Endothelial cell of umbilical vein (primary cell): ENCODE data around the gene PLXNA1. TPM values are rescaled to one million over a fixed set of nuclear protein-coding genes. Genes with fewer than 3 reads are reported as not detected.

ENCODE experiments used
- BruUV-seq: library from RNA; stranded (reverse); fragments of 400-500 nt; replicated peaks from 2 replicates; lab custom pipeline; 2021; lab: Mats Ljungman, UMichigan
- CTCF ChIA-PET: fragments of 300-600, 350-600 bp; sonication (Branson Sonifier 250); formaldehyde crosslinking; loops from one replicate; lab custom pipeline; 2021; ENCODE audit warnings: antibody characterized with exemption, inconsistent platforms; lab: Charles Lee
- POLR2A ChIA-PET: fragments of 300-600, 350-600 bp; sonication (Branson Sonifier 250); formaldehyde crosslinking; loops from one replicate; lab custom pipeline; 2021; ENCODE audit warnings: antibody characterized with exemption, inconsistent platforms; lab: Charles Lee
- DNase-seq: peaks from one replicate; pipeline ENCODE4 v3.0.0-alpha.2; 2011; ENCODE audit warnings: low read depth, low spot score
- FAIRE-seq: peaks from 2 replicates; lab custom pipeline; 2011; peaks lifted over from hg19 to GRCh38; lab: Jason Lieb, UNC
- H2AFZ ChIP-seq: 2 replicates; pipeline ENCODE4 v1.6.0; 2012; ENCODE audit warnings: low read depth, low read length, control low read depth, inconsistent platforms
- H3K27ac ChIP-seq: 2 replicates; pipeline ENCODE4 v1.5.1; 2011; ENCODE audit warnings: low read depth, mild to moderate bottlenecking, control low read depth, low read length, moderate library complexity; ENCODE audit not compliant: insufficient read depth
- H3K27me3 ChIP-seq, 2 experiments: 2 replicates each; pipeline versions ENCODE4 v1.6.0 to v1.6.1; 2011; ENCODE audit warnings: low read length in 2 of 2, mixed read lengths in 1 of 2; ENCODE audit not compliant: control insufficient read depth in 2 of 2, insufficient read depth in 2 of 2
- H3K36me3 ChIP-seq, 2 experiments: 2 replicates in 1 of 2; 3 replicates in 1 of 2; pipeline ENCODE4 v1.5.1; 2011; ENCODE audit warnings: low read length in 2 of 2, mild to moderate bottlenecking in 1 of 2, moderate library complexity in 1 of 2; ENCODE audit not compliant: control insufficient read depth in 2 of 2, insufficient read depth in 2 of 2; ENCODE audit errors: extremely low read depth in 1 of 2
- H3K4me1 ChIP-seq: 3 replicates; pipeline ENCODE4 v1.5.1; 2011; ENCODE audit warnings: mild to moderate bottlenecking, low read length; ENCODE audit not compliant: control insufficient read depth, insufficient read depth; ENCODE audit errors: extremely low read depth
- H3K4me2 ChIP-seq: 2 replicates; pipeline ENCODE4 v1.6.1; 2011; ENCODE audit warnings: low read length, control low read depth, mixed read lengths; ENCODE audit not compliant: insufficient read depth
- H3K4me3 ChIP-seq, 3 experiments: fragments of 200-600 bp in 1 of 3; sonication (generic), shearing (Covaris generic) in 1 of 3; replicated peaks in 1 of 3; 2 replicates each; pipeline ENCODE4 v1.5.1; 2011 to 2016; ENCODE audit warnings: control low read depth in 3 of 3, low read length in 3 of 3, mild to moderate bottlenecking in 2 of 3, inconsistent platforms in 1 of 3, low read depth in 1 of 3, moderate library complexity in 1 of 3; ENCODE audit not compliant: insufficient read depth in 1 of 3
- H3K79me2 ChIP-seq: 2 replicates; pipeline ENCODE4 v1.6.0; 2012; ENCODE audit warnings: low read length, inconsistent platforms; ENCODE audit not compliant: control insufficient read depth, insufficient read depth
- H3K9ac ChIP-seq: replicated peaks from 2 replicates; pipeline ENCODE3; 2011; ENCODE audit warnings: low read length, control low read depth; ENCODE audit not compliant: insufficient read depth; ENCODE audit errors: extremely low read depth
- H3K9me1 ChIP-seq: replicated peaks from 3 replicates; pipeline ENCODE4 v1.6.0; 2011; ENCODE audit warnings: mild to moderate bottlenecking, low read length; ENCODE audit not compliant: control insufficient read depth, insufficient read depth; ENCODE audit errors: extremely low read depth
- H3K9me3 ChIP-seq: replicated peaks from 2 replicates; pipeline ENCODE4 v1.5.1; 2012; ENCODE audit warnings: low read length, inconsistent platforms; ENCODE audit not compliant: control insufficient read depth, insufficient read depth
- H4K20me1 ChIP-seq: replicated peaks from 2 replicates; pipeline ENCODE3; 2011; ENCODE audit warnings: mild to moderate bottlenecking, low read length; ENCODE audit not compliant: control insufficient read depth, insufficient read depth; ENCODE audit errors: extremely low read depth
- EZH2 ChIP-seq: IDR thresholded peaks from 2 replicates; pipeline ENCODE4 v1.6.1; 2012; ENCODE audit warnings: borderline replicate concordance, low read depth, mild to moderate bottlenecking, moderate library complexity, low read length, inconsistent platforms; ENCODE audit not compliant: severe bottlenecking
- FOS ChIP-seq: IDR thresholded peaks from 2 replicates; pipeline ENCODE4 v1.6.1; 2011; ENCODE audit warnings: mild to moderate bottlenecking, low read length, moderate library complexity, borderline replicate concordance; ENCODE audit not compliant: insufficient read depth
- GATA2 ChIP-seq: IDR thresholded peaks from 2 replicates; pipeline ENCODE4 v1.7.0; 2011; ENCODE audit warnings: low read depth, mild to moderate bottlenecking, moderate library complexity, mixed read lengths, low read length; ENCODE audit not compliant: insufficient read length, insufficient read depth
- MYC ChIP-seq: IDR thresholded peaks from one replicate; pipeline ENCODE4 v1.6.1; 2011; ENCODE audit warnings: mild to moderate bottlenecking, low read depth, low read length
- POLR2AphosphoS5 ChIP-seq: IDR thresholded peaks from 2 replicates; pipeline ENCODE4 v1.6.1; 2012; ENCODE audit warnings: low read depth, mild to moderate bottlenecking, control low read depth, low read length, moderate library complexity; ENCODE audit not compliant: insufficient read depth
- dilution Hi-C: fragments of 300-500 bp; cut with MboI; formaldehyde crosslinking; loops from one replicate; pipeline ENCODE4 v1.15.0; 2019; ENCODE audit warnings: low sequenced_read_pairs; ENCODE audit not compliant: extremely low pct_ligation_motif_present
- intact Hi-C: fragments of 100-400 bp; cut with micrococcal nuclease; formaldehyde crosslinking; loops from one replicate; pipeline ENCODE4 v1.10.0; 2022
- polyA plus RNA-seq, 4 experiments: library from polyadenylated mRNA; depleted of rRNA in 3 of 4; stranded (reverse) in 3 of 4; unstranded in 1 of 4; fragments of >200 nt; gene quantifications; 2 replicates each; pipeline versions ENCODE4 v1.2.1 to v1.2.3, GENCODE V29; 2011 to 2012; ENCODE audit warnings: missing spikeins in 1 of 4
- total RNA-seq: library from RNA; stranded (reverse); gene quantifications from 2 replicates; pipeline ENCODE4 v1.2.3, GENCODE V29; 2021
- TF ChIP-seq, protein P1 (sequence below): IDR thresholded peaks from 2 replicates; pipeline ENCODE4 v1.6.1; 2011; ENCODE audit not compliant: insufficient read depth, insufficient read length
- TF ChIP-seq, protein P2 (sequence below), 2 donors: IDR thresholded peaks; 1 replicate in 1 of 2; 2 replicates in 1 of 2; pipeline ENCODE4 v1.5.1; 2011; ENCODE audit warnings: low read length in 2 of 2, mild to moderate bottlenecking in 2 of 2, moderate library complexity in 2 of 2, control low read depth in 1 of 2, inconsistent platforms in 1 of 2, low read depth in 1 of 2; ENCODE audit not compliant: insufficient read depth in 1 of 2; ENCODE audit errors: extremely low read depth in 1 of 2

Gene PLXNA1
- total and polyA plus RNA-seq, 2 donors (not counting 3 experiments of a cell fraction or from before 2014, with no cell fraction given), result 14.1 to 18.4 TPM

GRCh38 chr3:126968391-126969390 lies 14.2 kb upstream of the PLXNA1 start:
- Histone ChIP-seq H3K4me1 (no peaks in the 10 kb centered on the region), H3K4me3 (no peak overlapping the region), H3K27me3 (peaks cover 8 to 17% of the 10 kb centered on the region in 2 experiments), H3K27ac (no peak overlapping the region), H3K36me3 (no peaks in the 10 kb centered on the region), H3K79me2 (no peaks in the 10 kb centered on the region), H2AFZ (no peak overlapping the region), H3K9ac (no peak overlapping the region), H4K20me1 (no peaks in the 10 kb centered on the region), H3K4me2 (no peak overlapping the region), H3K9me1 (no peaks in the 10 kb centered on the region), H3K9me3 (no peaks in the 10 kb centered on the region)
- ChIA-PET POLR2A (no interaction called here), CTCF (interaction anchor here (1.1 to 5.4 kb wide), 3 partner anchors 10 to 15 kb away, joined by 4 to 35 read pairs (median 6); partner anchors contain the start of gene PLXNA1)
- intact Hi-C loops (no loop called here), dilution Hi-C loops (no loop called here)
- TF ChIP-seq POLR2AphosphoS5 (no peak), FOS (no peak), GATA2 (no peak), MYC (no peak)
- TF ChIP-seq, protein P1, sequence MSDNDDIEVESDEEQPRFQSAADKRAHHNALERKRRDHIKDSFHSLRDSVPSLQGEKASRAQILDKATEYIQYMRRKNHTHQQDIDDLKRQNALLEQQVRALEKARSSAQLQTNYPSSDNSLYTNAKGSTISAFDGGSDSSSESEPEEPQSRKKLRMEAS, result no peak
- FAIRE-seq, result no peak
- BruUV-seq, result no TSS peak
- DNase-seq, result no peak

- TF ChIP-seq MYC (no peak), EZH2 (no peak), GATA2 (no peak)
- TF ChIP-seq, protein P2, sequence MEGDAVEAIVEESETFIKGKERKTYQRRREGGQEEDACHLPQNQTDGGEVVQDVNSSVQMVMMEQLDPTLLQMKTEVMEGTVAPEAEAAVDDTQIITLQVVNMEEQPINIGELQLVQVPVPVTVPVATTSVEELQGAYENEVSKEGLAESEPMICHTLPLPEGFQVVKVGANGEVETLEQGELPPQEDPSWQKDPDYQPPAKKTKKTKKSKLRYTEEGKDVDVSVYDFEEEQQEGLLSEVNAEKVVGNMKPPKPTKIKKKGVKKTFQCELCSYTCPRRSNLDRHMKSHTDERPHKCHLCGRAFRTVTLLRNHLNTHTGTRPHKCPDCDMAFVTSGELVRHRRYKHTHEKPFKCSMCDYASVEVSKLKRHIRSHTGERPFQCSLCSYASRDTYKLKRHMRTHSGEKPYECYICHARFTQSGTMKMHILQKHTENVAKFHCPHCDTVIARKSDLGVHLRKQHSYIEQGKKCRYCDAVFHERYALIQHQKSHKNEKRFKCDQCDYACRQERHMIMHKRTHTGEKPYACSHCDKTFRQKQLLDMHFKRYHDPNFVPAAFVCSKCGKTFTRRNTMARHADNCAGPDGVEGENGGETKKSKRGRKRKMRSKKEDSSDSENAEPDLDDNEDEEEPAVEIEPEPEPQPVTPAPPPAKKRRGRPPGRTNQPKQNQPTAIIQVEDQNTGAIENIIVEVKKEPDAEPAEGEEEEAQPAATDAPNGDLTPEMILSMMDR (IDR thresholded peaks at IDR 0.05; ENCODE audit: extremely low read depth in 1 of 2, insufficient read depth in 1 of 2, low read depth in 1 of 2, low read length in 2 of 2), result no peak
- ChIA-PET CTCF (interaction anchor here (2.0 to 5.4 kb wide), 2 partner anchors 9 to 12 kb away, joined by 6 to 35 read pairs; partner anchors contain the start of gene PLXNA1), POLR2A (no interaction called here)
- Histone ChIP-seq H3K4me2 (no peak overlapping the region), H3K4me1 (no peaks in the 10 kb centered on the region), H3K36me3 (no peaks in the 10 kb centered on the region), H3K9ac (no peak overlapping the region), H4K20me1 (no peaks in the 10 kb centered on the region), H3K27ac (no peak overlapping the region), H3K9me1 (no peaks in the 10 kb centered on the region), H3K9me3 (no peaks in the 10 kb centered on the region), H3K4me3 (no peak overlapping the region), H2AFZ (no peak overlapping the region), H3K27me3 (peaks cover 8 to 15% of the 10 kb centered on the region in 2 experiments), H3K79me2 (no peaks in the 10 kb centered on the region)
- intact Hi-C loops, result no loop called here
- FAIRE-seq (no peak), DNase-seq (no peak)
- dilution Hi-C loops, result no loop called here
- BruUV-seq, result no TSS peak
Measured at GRCh38 chr3:126969586-126969985, 13.3 kb upstream of the PLXNA1 start.
